ENCODE data around the gene PSME3. TPM values are rescaled to one million over a fixed set of nuclear protein-coding genes. Genes with fewer than 3 reads are reported as not detected.

The PSME3 gene
- polyA plus RNA-seq, 1 of the 3 experiments (the other 2 are of a cell fraction) = 139 TPM

DNA sequence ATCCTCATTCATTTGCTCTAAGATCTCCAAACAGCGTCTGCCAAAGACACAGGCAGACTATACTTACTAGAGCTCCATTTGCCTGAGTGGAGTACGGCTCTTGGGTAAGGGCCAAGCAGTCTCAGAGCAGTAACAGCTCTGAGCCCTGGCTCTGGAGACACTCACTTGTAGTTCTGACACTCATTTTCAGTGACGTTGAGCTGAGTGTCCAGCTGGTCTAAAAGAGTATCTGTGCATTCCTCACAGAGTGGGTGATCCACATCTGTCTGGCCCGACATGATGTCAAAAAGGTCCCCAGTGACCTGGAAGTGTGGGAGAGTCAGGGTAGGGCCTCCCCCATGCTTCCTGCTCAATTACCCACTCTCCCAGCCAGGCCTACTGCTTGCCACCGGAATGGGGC is 14.8 kb upstream of the PSME3 start (continued):
- TF ChIP-seq RAD21 (IDR thresholded peaks at IDR 0.05; ENCODE audit: low read length) = no peak
- TF ChIP-seq FOSL2 (IDR thresholded peaks at IDR 0.05; ENCODE audit: borderline replicate concordance, low read depth) = no peak
- no peak for TF ChIP-seq RCOR1 (IDR thresholded peaks at IDR 0.05; ENCODE audit: low read length)
- no peak for TF ChIP-seq FOXM1 (IDR thresholded peaks at IDR 0.05; ENCODE audit: low read depth)
- no peak for TF ChIP-seq YY1 (IDR thresholded peaks at IDR 0.05; ENCODE audit: low read depth)

DNA sequence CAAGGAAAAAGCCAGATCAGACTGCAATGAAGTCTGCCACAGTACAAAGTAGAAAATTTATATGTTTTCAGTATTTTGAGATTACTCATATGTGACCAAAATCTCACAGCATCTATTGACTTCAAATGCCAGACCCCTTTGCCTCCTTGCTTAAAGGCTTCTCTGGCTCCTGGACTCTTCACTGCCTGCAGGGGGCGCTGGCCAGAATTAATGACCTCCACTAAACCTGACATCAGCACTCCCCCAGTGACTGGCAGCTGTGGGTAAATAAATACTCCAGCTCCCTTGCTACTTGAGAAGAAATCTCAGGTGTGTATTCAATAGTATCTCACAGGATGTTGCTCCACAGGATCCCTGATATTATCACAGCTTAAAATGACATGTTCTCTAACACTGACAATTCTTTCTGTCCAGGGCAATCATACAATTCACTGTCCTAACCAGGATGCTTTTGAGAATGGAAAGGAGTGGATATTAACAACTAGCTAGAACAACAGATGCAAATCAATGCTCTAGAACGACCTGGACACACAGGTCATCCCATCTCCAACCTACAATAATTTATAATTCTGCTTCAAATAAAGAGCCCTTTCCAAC is 13.2 kb upstream of the PSME3 start:
- ChIA-PET POLR2A (interaction anchor here (1.0 kb wide), 1 partner anchor 10 kb away, joined by 3 read pairs; no protein-coding TSS in a partner anchor), CTCF (interaction anchor here (0.6 to 3.7 kb wide), 24 partner anchors 8 to 247 kb away, joined by 3 to 35 read pairs (median 4); partner anchors contain the start of genes CNTD1, COA3 and WNK4)
- peak overlapping the region in 1 of 2 experiments; percentile 27; a peak in 1 of 4 replicates for H3K4me3 ChIP-seq (ENCODE audit: low read depth in 2 of 2, low read length in 1 of 2)
- H3K9ac ChIP-seq = no peak overlapping the region
- no peaks in the 10 kb centered on the region for H3K9me2 ChIP-seq
- DNase-seq = peak; percentile 70
- H3K9me3 ChIP-seq = no peaks in the 10 kb centered on the region
- H3F3A ChIP-seq (replicated peaks; ENCODE audit: insufficient read depth) = peaks cover 55% of the 10 kb centered on the region
- peaks cover 7 to 11% of the 10 kb centered on the region in 2 experiments for H3K4me1 ChIP-seq (ENCODE audit: control insufficient read depth in 1 of 2, insufficient read depth in 2 of 2, low read depth in 1 of 2, low read length in 1 of 2)
- WGBS (ENCODE audit: low lambda C conversion rate) = 0% methylated on average over 2 of the region's 2 CpGs
- no peaks in the 10 kb centered on the region for H4K20me1 ChIP-seq (ENCODE audit: insufficient read depth)
- H3K4me2 ChIP-seq = no peak overlapping the region
- peaks cover 34% of the 10 kb centered on the region for H3K79me2 ChIP-seq (ENCODE audit: insufficient read depth)
- no peak overlapping the region for H3K27ac ChIP-seq (ENCODE audit: low read depth in 2 of 2, low read length in 1 of 2)
- H2AFZ ChIP-seq (ENCODE audit: low read depth) = no peak overlapping the region
- TF ChIP-seq RCOR1 (IDR thresholded peaks at IDR 0.05; ENCODE audit: low read length) (no peak), EP300 (IDR thresholded peaks at IDR 0.05; ENCODE audit: borderline replicate concordance in 1 of 2, low read depth in 1 of 2, low read length in 1 of 2) (no peak), CHD2 (IDR thresholded peaks at IDR 0.05; ENCODE audit: low read length, partially characterized antibody) (no peak), POLR2AphosphoS5 (IDR thresholded peaks at IDR 0.05; ENCODE audit: low read depth, low read length) (no peak), ELF1 (IDR thresholded peaks at IDR 0.05) (no peak), JUND (IDR thresholded peaks at IDR 0.05) (no peak), SMC3 (IDR thresholded peaks at IDR 0.05; ENCODE audit: low read depth, low read length) (peak; percentile 42), RAD21 (IDR thresholded peaks at IDR 0.05; ENCODE audit: low read length) (peak; percentile 40), RFX5 (IDR thresholded peaks at IDR 0.05; ENCODE audit: low read length) (no peak)
- TF ChIP-seq, protein P1, sequence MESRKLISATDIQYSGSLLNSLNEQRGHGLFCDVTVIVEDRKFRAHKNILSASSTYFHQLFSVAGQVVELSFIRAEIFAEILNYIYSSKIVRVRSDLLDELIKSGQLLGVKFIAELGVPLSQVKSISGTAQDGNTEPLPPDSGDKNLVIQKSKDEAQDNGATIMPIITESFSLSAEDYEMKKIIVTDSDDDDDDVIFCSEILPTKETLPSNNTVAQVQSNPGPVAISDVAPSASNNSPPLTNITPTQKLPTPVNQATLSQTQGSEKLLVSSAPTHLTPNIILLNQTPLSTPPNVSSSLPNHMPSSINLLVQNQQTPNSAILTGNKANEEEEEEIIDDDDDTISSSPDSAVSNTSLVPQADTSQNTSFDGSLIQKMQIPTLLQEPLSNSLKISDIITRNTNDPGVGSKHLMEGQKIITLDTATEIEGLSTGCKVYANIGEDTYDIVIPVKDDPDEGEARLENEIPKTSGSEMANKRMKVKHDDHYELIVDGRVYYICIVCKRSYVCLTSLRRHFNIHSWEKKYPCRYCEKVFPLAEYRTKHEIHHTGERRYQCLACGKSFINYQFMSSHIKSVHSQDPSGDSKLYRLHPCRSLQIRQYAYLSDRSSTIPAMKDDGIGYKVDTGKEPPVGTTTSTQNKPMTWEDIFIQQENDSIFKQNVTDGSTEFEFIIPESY (IDR thresholded peaks at IDR 0.05; ENCODE audit: borderline replicate concordance, low read depth) = no peak
- TF ChIP-seq, protein P2, sequence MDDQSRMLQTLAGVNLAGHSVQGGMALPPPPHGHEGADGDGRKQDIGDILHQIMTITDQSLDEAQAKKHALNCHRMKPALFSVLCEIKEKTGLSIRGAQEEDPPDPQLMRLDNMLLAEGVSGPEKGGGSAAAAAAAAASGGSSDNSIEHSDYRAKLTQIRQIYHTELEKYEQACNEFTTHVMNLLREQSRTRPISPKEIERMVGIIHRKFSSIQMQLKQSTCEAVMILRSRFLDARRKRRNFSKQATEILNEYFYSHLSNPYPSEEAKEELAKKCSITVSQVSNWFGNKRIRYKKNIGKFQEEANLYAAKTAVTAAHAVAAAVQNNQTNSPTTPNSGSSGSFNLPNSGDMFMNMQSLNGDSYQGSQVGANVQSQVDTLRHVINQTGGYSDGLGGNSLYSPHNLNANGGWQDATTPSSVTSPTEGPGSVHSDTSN (IDR thresholded peaks at IDR 0.05) = peak; percentile 41; the same call in 1 of the 2 replicates
- TF ChIP-seq, protein P3, sequence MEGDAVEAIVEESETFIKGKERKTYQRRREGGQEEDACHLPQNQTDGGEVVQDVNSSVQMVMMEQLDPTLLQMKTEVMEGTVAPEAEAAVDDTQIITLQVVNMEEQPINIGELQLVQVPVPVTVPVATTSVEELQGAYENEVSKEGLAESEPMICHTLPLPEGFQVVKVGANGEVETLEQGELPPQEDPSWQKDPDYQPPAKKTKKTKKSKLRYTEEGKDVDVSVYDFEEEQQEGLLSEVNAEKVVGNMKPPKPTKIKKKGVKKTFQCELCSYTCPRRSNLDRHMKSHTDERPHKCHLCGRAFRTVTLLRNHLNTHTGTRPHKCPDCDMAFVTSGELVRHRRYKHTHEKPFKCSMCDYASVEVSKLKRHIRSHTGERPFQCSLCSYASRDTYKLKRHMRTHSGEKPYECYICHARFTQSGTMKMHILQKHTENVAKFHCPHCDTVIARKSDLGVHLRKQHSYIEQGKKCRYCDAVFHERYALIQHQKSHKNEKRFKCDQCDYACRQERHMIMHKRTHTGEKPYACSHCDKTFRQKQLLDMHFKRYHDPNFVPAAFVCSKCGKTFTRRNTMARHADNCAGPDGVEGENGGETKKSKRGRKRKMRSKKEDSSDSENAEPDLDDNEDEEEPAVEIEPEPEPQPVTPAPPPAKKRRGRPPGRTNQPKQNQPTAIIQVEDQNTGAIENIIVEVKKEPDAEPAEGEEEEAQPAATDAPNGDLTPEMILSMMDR (IDR thresholded peaks at IDR 0.05) = peak; percentile 89
- H3K36me3 ChIP-seq (replicated peaks in 1 of 2; ENCODE audit: control insufficient read depth in 1 of 2, insufficient read depth in 2 of 2, low read length in 1 of 2) = peaks cover 55 to 67% of the 10 kb centered on the region in 2 experiments
- no peaks in the 10 kb centered on the region for H3K27me3 ChIP-seq (ENCODE audit: insufficient read depth)
